ENCODE measurements around the gene CD300LB.
"Not testable (repeated sequence)": the region's sequence is repeated elsewhere in the genome, so short reads cannot be mapped to it uniquely, and the experiment has no call there.

Gene CD300LB

DNA sequence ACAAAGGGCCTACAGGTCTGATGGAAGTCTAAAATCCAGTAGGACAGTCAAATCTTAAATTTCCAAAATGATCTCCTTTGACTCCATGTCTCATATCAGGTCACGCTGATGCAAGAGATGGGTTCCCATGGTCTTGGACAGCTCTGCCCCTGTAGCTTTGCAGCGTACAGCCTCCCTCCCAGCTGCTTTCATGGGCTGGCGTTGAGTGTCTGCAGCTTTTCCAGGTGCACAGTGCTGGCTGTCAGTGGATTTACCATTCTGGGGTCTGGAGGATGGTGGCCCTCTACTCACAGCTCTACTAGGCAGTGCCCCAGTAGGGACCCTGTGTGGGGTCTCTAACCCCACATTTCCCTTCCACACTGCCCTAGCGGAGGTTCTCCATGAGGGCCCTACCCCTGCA, 43.0 kb downstream of the CD300LB start:
- DNase-seq, result not testable (repeated sequence)

DNA sequence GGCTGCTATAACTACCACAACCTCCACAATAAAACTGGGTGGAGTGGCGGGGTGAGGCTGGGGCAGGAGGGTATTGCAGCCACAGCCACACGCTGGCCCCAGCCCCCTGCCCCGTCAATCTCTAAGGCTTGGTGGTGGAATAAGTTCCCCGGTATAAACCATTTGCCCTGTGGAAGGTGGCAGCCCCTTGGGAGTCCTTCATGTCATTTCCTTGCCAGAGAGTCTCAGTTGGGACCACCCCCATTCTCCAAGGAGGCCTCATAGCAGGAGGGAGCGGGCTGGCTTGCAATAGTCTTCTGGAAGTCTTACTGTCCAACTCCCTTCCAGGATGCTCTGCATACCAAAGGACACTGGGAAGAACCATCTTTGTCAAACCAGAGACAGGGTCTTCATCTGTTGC, 45.4 kb downstream of the CD300LB start:
- DNase-seq, result no peak

DNA sequence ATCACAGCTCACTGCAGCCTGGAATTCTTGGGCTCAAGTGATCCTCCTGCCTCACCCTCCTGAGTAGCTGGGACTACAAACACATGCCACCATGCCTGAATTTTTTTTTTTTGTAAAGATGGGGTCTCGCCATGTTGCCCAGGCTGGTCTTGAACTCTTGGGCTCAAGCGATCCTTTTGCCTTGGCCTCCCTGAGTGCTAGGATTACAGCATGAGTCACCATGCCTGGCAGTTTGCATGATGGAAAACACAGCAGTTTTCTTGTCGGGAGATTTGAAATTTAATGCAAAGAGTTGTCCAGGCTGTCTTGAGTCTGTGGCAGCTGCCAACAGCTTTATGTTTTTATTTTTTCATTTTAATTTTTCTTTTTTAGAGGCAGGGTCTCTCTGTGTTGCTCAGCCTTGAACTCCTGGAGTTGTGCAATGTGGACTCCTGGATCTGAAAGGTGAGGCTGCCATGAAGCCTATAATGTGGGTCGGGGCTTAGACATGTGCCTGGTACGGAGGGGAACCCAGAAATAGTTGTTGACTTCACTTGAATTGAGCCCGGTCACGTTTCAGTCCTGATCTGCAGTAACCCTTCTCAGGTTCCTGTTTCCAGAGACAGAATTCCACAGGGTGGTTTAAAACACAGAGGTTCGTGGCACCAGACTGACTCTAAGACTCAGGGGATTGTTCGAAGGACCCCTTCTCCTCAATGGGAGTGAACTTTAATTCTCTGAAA, 46.1 kb downstream of the CD300LB start:
- DNase-seq, result no peak

DNA sequence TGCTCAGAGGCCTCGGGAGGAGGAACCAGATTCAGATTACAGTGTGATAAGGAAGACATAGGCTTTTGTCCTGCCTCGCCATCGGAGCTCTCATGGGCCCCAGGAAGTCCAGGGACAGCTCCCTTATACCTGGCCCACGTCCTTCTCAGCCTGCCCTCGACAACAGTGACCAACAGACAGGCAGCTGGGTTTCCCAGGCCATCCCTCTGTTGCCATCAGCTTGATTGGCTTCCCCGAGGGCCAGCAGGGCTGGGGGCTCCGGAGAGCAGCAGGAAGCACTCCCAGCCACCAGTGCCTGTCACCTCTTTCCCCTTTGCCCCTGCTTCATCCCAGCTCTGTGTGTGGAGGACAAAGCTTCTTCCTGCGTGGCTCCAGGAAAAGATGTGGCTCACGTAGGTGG, 47.2 kb downstream of the CD300LB start:
- no peak for DNase-seq

DNA sequence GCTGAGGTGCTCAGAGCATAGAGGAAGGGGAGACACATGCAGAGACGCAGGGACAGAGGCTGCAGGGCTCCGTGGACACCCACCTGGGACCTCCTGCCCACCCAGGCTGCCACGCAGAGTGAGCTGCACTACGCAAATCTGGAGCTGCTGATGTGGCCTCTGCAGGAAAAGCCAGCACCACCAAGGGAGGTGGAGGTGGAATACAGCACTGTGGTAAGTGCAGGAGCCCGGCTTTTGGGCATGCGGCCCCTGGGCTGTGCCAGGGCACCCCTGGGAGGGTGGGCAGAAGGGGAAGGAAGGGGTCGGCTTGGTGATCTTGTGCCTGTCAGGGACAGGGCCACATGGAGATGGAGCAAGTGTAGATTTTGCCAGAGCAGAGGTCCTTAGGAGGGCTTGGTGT, 49.7 kb downstream of the CD300LB start:
- no peak for DNase-seq

DNA sequence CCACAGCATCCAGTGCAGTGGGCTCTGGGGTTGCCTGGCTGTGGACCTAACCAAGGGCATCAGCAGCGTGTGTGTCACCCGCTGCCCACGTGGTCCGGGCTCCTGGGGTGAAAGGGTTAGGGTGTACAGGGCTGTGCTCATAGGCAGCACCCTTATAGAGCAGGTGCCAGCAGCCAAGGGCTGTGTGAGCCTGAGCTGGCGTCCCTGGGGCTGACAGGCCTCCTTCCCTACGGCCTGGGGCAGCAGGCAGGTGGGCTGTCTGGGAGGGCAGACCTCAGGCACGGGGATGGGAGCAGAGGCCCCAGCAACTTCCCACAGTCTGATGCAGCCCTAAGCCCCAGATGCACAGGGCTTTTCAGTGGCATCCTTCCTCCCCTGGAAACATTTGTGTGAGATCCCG, 51.0 kb downstream of the CD300LB start:
- no peak for DNase-seq

DNA sequence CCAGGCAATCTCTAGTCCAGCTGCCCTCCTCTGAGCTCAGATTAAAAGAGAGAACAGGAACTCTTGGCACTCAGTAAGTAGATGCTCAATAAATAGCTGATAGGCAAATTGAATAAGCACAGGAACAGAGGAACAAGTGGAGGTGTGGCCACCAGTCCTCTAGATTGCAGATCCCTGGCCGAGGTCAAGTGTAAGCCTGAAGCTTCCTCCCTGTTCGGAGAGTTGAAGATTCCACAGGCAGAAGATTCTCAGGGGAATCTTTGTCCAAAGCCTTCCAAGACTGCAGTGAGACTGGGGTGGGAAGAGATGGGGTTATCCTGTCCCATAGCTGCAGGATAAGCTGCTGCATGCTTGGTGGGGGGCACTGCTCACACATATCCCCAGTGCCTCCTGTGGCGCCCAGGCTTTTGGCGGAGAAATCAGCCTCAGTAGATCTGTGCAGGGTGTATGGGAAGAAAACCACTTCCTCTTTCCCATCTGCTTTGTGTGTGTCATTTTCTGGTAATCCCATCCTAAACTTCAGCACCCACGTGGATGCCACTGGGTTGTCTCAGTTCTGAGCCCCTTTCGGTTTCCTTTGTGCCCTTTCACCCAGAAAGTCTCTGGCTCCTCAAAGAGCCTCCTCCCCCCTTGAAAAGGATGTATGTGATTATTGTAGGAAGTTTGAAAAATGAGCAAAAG, 52.7 kb downstream of the CD300LB start:
- DNase-seq, result no peak

DNA sequence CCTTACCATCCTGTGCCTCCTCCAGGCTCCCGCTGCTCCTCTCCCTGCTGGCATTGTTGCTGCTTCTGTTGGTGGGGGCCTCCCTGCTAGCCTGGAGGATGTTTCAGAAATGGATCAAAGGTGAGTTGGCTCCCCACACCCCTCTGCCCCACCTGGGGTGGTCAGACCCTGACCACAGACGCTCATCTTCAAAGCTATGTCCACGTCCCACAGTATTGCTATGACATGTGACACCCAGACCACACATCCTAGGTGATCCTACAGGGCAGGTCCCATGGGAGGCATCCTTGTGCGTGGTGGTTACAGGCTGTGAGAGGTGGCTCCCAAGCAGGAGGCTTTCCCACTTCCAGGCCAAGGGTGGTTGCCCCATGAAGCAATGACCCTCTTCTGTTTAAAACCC, 53.9 kb downstream of the CD300LB start:
- DNase-seq, result no peak

DNA sequence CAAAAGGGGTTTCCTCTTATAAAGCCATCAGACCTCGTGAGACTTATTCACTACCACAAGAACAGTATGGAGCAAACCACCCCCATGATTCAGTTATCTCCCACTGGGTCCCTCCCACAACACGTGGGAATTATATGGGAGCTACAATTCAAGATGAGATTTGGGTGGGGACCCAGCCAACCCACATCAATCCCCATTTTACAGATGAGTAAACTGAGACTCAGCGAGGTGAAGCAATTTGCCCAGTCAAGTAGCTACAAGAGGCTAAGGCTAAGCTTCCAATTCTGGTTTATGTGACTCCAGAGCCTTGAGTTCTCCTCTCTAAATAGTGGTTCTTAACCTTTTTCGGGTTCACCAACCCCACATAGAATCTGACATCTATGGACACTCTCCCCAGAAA, 56.1 kb downstream of the CD300LB start:
- no peak for DNase-seq

DNA sequence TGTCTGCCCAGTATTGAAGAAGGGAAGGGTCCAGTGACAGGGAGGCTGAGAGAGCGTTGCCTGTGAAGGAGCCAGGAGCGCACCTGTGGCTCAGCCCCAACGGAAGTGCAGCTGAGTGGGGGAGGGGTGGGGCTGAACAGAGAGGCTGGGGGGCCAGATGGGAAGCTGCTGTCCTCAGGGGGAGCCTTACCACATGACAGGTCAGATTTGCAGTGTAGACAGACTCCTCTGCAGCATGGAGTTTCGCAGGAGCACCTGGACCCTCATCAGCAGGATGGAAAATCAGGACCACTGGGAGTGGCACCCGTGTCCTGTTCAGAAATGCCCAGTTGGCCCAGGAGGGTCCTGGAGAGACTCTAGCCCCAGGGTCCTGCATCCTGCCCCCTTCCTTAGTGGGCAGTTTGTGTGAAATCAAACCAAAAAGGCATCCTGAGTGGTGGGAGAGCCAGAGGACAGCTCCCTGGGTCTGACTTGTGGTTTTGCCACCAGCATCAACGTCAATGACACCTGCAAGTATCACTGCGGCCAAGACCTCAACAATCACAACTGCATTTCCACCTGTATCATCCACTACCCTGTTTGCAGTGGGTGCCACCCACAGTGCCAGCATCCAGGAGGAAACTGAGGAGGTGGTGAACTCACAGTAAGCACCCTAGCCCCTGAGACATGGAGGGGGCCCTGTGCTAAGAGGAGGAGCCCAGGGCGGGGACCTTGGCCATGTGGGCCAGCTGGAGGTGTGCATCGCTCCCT, 57.1 kb downstream of the CD300LB start:
- DNase-seq, result no peak

DNA sequence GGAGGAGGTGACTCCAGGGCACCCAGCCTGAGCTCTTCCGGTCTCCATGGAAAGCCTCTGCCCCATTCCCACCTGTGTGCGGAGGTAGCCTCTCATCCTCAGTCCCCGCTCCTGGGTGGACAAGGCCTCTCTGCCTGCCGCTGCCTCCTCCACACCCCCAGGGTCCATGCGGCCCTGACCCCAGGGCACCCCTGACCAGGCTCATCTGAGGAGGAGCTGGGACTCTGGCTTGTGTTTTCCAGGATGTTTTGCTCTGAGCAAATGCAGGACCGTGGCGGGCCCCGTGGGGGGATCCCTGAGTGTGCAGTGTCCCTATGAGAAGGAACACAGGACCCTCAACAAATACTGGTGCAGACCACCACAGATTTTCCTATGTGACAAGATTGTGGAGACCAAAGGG, 58.0 kb downstream of the CD300LB start:
- no peak for DNase-seq

DNA sequence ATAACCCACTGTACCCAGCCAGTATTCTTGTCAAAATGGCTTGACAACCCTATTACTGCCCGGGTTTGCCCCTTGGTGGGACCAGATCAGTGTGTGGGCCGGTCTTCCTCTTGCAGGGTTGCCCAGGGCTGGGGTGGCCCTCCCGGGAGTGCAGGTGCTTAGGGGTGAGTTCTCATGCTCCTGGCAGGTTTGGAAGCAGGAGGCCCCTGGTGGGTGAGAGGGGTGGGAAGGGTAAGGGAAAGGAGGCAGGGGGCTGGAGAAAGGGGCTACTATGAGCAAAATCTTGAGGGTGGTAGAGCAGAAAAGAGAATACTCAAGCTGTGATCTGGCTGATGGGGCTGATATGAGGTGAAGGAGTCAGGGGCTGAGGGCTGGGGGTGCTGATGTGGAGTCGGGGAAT, 58.4 kb downstream of the CD300LB start:
- DNase-seq, result no peak

DNA sequence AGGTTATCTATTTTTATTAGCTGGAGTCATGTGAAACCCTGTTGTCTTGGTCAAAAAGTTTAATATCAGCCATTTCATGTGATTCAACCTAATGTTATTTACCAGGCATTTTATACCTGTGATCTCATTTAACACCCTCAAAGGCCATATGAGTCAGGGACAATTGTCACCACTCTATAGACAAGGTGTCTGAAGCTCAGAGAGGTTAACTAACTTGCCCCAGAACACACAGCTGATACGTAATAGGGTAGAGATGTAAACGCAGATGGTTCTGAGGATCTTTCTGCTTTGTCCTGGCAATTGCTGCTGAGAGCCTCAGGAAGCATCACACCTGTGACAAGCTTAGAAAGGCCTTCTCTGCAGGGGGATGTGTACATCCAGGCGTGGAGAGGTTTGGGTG, 59.9 kb downstream of the CD300LB start:
- DNase-seq, result no peak
